ENCODE measurements around the gene RAB7B.

- TF ChIP-seq POLR2A (IDR thresholded peaks at IDR 0.05) (no peak), CTCF (IDR thresholded peaks at IDR 0.05) (no peak)
Measured at GRCh38 chr1:205927676-205928075, 75.5 kb downstream of the RAB7B start.
